GM19397 (cell line): Measurements from ENCODE around the gene SOCS4.

Experiments
- ATAC-seq: cut with Tn5 transposase; IDR thresholded peaks from one replicate; pipeline ENCODE4 v1.9.1; 2021; ENCODE audit warnings: mild to moderate bottlenecking, moderate library complexity; ENCODE audit not compliant: unreplicated experiment

SOCS4 gene

GRCh38 chr14:55085060-55085660 lies 58.1 kb downstream of the SOCS4 start:
- no peak for ATAC-seq

DNA sequence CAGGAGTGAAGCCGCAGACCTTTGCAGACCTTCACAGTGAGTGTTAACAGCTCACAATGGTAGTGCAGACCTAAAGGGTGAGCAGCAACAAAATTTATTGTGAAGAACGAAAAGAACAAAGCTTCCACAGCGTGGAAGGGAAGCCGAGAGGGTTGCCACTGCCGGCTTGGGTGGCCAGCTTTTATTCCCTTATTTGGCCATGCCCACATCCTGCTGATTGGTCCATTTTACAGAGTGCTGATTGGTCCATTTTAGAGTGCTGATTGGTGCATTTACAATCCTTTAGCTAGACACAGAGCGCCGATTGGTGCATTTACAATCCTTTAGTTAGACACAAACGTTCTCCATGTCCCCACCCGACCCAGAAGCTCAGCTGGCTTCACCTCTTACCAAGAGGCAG lies 59.9 kb downstream of the SOCS4 start:
- no peak for ATAC-seq

DNA sequence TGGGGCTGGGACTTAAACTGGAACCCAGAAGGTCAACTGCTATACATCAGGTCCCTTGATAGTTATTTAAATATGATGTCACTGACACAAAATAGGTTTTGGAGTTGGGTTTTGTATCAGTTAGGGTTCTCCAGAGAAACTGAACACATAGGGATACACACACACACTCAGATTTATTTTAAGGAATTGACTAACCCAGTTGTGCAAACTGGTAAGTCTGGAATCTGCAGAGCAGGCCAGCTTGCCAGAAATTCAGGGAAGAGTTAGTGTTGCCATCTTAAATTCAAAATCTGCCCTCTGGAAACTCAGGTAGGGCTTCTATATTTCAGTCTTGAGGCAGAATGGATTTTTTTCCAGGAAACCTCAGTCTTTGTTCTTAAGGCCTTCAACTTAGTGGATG lies 61.3 kb downstream of the SOCS4 start:
- no peak for ATAC-seq

- no peak for ATAC-seq
Observed at GRCh38 chr14:55092341-55092740, 65.3 kb downstream of the SOCS4 start.

- no peak for ATAC-seq
Observed at GRCh38 chr14:55094292-55095157, 67.5 kb downstream of the SOCS4 start.

GRCh38 chr14:55097881-55098560 lies 71.0 kb downstream of the SOCS4 start:
- ATAC-seq = peak; percentile 57

DNA sequence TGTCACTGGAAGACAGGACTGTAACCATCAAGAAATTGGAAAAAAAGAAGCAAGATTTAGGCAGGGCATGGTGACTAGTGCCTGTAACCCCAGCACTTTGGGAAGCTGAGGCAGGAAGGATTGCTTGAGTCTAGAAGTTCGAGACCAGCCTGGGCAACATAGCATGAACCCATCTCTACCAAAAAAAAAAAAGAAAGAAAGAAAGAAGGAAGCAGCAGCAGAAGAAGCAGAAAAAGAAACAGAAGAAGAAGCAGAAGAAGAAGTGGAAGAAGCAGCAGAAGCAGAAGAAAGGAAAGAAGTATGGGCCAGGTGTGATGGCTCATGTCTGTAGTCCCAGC lies 71.5 kb downstream of the SOCS4 start:
- no peak for ATAC-seq
